Kidney epithelial cell (primary cell): Measurements from ENCODE around the gene DEPDC1B. TPM values are rescaled to one million over a fixed set of nuclear protein-coding genes. Genes with fewer than 3 reads are reported as not detected.
"Not testable (repeated sequence)": the region's sequence is repeated elsewhere in the genome, so short reads cannot be mapped to it uniquely, and the experiment has no call there.

Experiments used
- DNase-seq: peaks from one replicate; pipeline ENCODE4 v3.0.0-alpha.2; 2010; ENCODE audit warnings: low read depth
- H3K27me3 ChIP-seq: 2 replicates; pipeline ENCODE4 v1.6.0; 2011; ENCODE audit warnings: low read length; ENCODE audit not compliant: control insufficient read depth, insufficient read depth
- H3K36me3 ChIP-seq: 2 replicates; pipeline ENCODE4 v1.5.1; 2011; ENCODE audit warnings: low read length; ENCODE audit not compliant: control insufficient read depth, insufficient read depth
- H3K4me3 ChIP-seq: 2 replicates; pipeline ENCODE4 v1.5.1; 2011; ENCODE audit warnings: low read depth, mild to moderate bottlenecking, control low read depth, low read length
- CTCF ChIP-seq: IDR thresholded peaks from 2 replicates; pipeline ENCODE4 v1.5.1; 2011; ENCODE audit warnings: mild to moderate bottlenecking, moderate library complexity, low read length, control low read depth, inconsistent platforms; ENCODE audit not compliant: insufficient read depth, poor library complexity, severe bottlenecking
- total RNA-seq: library from RNA; depleted of rRNA; stranded (reverse); fragments of >200 nt; gene quantifications from 2 replicates; pipeline ENCODE4 v1.2.3, GENCODE V29; 2015

Gene DEPDC1B
- total RNA-seq, 1 donor from 2014 or later: 10.6 TPM

- Histone ChIP-seq H3K36me3 (no peaks in the 10 kb centered on the region), H3K27me3 (no peaks in the 10 kb centered on the region), H3K4me3 (no peak overlapping the region)
- TF ChIP-seq CTCF: no peak
- DNase-seq: no peak
These were observed 38.5 kb upstream of the DEPDC1B start for GRCh38 chr5:60738461-60738860.

- H3K4me3 ChIP-seq, H3K36me3 ChIP-seq, H3K27me3 ChIP-seq, DNase-seq: not testable (repeated sequence)
These were observed 30.9 kb upstream of the DEPDC1B start for GRCh38 chr5:60730858-60731257.

- Histone ChIP-seq H3K4me3 (no peak overlapping the region), H3K27me3 (no peaks in the 10 kb centered on the region), H3K36me3 (no peaks in the 10 kb centered on the region)
- DNase-seq: no peak
- TF ChIP-seq CTCF: no peak
These were observed 27.2 kb upstream of the DEPDC1B start for GRCh38 chr5:60727033-60727679.

- no peak for DNase-seq
- Histone ChIP-seq H3K27me3 (no peaks in the 10 kb centered on the region), H3K4me3 (no peak overlapping the region), H3K36me3 (no peaks in the 10 kb centered on the region)
- TF ChIP-seq CTCF: no peak
These were observed 24.2 kb upstream of the DEPDC1B start for GRCh38 chr5:60724126-60724525.

GRCh38 chr5:60722416-60722815, 22.4 kb upstream of the DEPDC1B start:
- TF ChIP-seq CTCF: no peak
- H3K36me3 ChIP-seq: no peaks in the 10 kb centered on the region
- H3K27me3 ChIP-seq: no peaks in the 10 kb centered on the region
- DNase-seq: no peak
- H3K4me3 ChIP-seq: no peak overlapping the region

GRCh38 chr5:60719329-60719728, 19.4 kb upstream of the DEPDC1B start:
- Histone ChIP-seq H3K27me3 (peaks cover 2% of the 10 kb centered on the region), H3K4me3 (no peak overlapping the region), H3K36me3 (no peaks in the 10 kb centered on the region)
- no peak for TF ChIP-seq CTCF
- no peak for DNase-seq
